HG02973 (cell line): ENCODE data around the gene POU6F2.
"Not testable (repeated sequence)": the region's sequence is repeated elsewhere in the genome, so short reads cannot be mapped to it uniquely, and the experiment has no call there.

Experiments
- ATAC-seq: cut with Tn5 transposase; IDR thresholded peaks from one replicate; pipeline ENCODE4 v1.9.1; 2021; ENCODE audit warnings: moderate library complexity; ENCODE audit not compliant: unreplicated experiment

POU6F2 gene, protein sequence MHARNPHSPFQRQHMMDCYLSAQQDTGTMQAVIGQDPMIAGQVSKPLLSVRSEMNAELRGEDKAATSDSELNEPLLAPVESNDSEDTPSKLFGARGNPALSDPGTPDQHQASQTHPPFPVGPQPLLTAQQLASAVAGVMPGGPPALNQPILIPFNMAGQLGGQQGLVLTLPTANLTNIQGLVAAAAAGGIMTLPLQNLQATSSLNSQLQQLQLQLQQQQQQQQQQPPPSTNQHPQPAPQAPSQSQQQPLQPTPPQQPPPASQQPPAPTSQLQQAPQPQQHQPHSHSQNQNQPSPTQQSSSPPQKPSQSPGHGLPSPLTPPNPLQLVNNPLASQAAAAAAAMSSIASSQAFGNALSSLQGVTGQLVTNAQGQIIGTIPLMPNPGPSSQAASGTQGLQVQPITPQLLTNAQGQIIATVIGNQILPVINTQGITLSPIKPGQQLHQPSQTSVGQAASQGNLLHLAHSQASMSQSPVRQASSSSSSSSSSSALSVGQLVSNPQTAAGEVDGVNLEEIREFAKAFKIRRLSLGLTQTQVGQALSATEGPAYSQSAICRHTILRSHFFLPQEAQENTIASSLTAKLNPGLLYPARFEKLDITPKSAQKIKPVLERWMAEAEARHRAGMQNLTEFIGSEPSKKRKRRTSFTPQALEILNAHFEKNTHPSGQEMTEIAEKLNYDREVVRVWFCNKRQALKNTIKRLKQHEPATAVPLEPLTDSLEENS

DNA sequence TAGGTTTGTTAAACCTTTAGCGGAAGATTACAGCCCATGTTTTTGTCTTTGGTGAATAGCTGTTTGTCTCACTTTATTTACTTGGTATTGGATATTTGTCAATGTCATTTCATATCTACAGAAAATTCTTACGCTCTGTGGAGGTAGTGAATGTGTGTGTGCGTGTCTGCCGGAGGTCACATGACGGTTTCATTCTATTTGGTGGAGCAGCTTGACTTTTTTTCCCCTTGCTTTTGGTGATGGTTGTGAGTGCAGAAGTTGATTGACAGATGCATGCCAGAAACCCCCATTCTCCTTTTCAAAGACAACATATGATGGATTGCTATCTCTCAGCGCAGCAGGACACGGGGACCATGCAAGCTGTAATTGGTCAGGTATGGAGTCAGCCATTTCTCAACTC is at the start of gene POU6F2:
Gene POU6F2, plus strand, starts transcription at position 225 of the 400 bp plus-strand sequence. Its CDS starts 45 bp downstream, at position 270.
- no peak for ATAC-seq

DNA sequence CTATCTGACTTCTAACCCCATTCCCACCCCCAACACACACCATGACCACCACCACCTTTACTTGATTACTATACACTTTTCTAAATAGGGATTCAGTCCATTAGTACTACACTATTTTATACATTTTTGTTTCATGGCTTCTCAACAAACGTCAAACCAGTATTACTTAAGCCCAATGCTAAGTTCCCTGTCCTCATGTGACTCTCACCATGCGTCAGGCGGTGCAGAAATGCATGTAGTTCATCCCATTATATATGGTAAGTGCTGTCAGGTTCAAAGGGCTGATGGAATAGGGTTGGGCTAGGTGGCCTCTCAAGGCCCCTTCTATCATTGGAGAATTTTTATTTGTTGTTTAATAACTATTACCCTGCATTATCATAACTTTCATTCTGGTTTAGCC is 49.2 kb upstream of the POU6F2 start:
- no peak for ATAC-seq

GRCh38 chr7:38929460-38930171 is 48.1 kb upstream of the POU6F2 start:
- ATAC-seq, result no peak

DNA sequence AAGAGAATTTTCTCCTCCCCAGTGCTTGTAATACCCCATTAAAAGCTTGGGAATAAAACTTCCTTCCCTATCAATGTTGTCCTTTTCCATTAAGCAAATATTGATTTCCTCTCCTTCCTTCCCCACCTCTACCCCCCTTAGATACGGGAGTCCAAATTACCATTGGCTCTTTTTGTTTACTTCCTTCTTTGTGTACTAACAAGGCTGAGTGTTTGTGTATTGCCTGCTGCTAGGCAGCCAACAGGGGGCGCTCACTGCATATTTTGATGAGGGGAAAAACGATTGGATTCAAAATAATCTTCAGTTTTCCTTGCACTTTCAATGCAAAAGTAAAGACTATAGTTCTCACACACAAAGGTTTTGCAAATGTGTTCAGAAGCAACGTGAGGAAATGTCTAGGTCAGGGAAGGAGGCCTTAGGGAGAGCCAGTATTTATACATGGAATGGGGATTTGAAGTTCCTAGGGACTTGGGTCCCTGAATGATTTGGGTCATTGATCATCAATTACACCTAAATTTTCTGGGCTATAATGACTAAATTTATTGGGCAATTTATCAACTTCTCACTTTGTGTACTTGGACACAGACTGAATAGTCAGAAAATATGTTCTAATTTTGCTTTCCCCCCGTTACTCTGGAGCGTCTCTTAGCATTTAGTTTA is 45.1 kb upstream of the POU6F2 start:
- peak; percentile 88 for ATAC-seq

GRCh38 chr7:38934051-38934450 is 43.7 kb upstream of the POU6F2 start:
- ATAC-seq, result no peak

DNA sequence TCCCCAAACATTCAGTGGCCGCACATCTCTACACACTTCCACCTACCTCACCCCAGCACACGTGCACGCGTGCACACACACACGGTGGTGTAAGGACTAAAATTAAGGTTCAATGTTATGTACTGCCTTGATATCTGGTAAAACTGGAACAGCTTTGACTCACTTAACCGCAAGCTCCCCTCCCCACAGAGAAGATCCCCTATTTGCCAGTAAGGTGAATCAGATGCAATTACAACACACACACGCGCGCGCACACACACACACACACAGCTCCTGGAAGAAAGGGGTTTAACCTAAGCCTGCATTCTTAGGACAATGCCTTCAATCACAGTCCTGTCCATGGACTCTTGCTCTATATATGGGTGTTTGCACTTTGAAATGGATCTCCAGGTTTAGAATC is 43.2 kb upstream of the POU6F2 start:
- ATAC-seq, result no peak

- ATAC-seq, result no peak
Observed at GRCh38 chr7:38936641-38937040, 41.1 kb upstream of the POU6F2 start.

- no peak for ATAC-seq
Observed at GRCh38 chr7:38938001-38938485, 39.7 kb upstream of the POU6F2 start.

DNA sequence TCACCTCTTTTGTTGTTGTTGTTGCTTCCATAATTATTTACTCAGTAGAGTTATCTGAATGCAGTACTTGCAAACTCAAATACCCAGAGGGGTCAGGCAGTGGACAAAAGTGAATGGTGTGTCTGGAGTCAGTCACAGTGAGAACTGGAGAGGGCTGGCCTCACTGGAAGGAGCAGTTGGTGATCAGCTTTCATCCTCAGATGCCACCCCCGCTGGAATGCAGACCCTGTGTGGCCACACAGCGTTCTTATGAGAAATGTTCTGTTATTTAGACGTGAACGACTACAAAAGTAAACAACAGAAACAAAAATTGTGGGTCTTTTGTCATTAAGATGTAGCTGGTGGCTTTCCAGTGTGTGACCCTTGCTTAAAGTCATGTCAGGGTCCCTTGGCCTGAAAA is 39.1 kb upstream of the POU6F2 start:
- no peak for ATAC-seq

- no peak for ATAC-seq
Observed at GRCh38 chr7:38940774-38941173, 36.9 kb upstream of the POU6F2 start.

- no peak for ATAC-seq
Observed at GRCh38 chr7:38942431-38943051, 35.2 kb upstream of the POU6F2 start.

DNA sequence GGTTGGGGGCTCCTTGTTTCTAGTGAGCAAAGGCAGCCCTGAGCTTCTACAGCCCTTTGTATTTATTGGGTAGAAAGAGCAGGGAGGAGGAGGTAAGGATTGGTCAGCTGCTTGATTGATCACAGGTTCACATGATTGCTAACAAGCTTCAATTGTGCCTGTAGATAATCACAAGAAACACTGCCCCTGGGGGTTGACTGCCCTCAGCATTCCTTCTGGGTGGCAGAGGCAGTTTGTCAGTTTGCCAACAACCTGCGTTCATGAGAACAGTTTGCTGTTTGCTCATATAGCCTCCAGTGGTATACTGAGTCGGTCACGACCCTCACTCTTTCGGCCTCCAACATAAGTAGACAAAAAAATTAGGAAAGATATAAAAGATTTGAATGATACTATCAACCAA is 30.2 kb upstream of the POU6F2 start:
- ATAC-seq, result not testable (repeated sequence)

DNA sequence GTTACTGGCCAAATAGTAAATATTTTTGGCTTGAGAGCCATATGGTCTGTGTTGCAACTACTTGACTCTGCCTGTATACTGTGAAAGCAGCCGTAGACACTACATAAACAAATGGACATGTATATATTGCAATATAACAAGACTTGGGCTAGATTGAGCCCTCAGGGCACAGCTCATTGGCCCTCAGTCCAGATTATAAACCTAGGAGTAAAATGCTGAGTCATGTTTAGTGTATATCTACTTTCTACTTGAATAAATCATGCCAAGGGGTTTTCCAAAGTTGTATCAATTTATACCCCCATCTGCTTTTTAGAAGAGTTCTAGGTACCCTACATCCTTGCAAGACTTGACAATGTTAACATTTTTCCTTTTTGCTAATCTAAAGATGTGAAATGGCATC is 27.4 kb upstream of the POU6F2 start:
- no peak for ATAC-seq

- ATAC-seq, result no peak
Observed at GRCh38 chr7:38951213-38951612, 26.5 kb upstream of the POU6F2 start.

GRCh38 chr7:38953227-38953626 is 24.5 kb upstream of the POU6F2 start:
- no peak for ATAC-seq

DNA sequence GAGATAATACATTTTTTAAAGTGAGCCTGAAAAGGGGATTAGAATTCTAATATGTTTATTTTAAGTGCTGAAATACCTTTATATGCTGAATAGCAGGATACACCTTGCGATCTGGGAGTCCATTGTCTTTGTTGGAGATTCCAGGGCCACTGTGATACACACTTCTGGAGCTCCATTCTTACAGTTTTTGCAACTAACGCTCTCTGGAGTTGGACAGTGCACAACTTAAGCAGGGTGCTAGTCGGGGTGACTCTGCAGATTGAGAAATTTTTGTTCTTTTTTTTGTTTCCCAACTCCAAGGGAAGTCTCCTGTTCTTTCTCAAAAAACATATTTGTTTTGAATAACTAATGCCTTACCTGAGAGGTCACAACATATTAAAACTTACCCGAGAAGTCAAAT is 23.7 kb upstream of the POU6F2 start:
- no peak for ATAC-seq

- ATAC-seq, result no peak
Observed at GRCh38 chr7:38955892-38956291, 21.8 kb upstream of the POU6F2 start.

- no peak for ATAC-seq
Observed at GRCh38 chr7:38962028-38962427, 15.7 kb upstream of the POU6F2 start.

DNA sequence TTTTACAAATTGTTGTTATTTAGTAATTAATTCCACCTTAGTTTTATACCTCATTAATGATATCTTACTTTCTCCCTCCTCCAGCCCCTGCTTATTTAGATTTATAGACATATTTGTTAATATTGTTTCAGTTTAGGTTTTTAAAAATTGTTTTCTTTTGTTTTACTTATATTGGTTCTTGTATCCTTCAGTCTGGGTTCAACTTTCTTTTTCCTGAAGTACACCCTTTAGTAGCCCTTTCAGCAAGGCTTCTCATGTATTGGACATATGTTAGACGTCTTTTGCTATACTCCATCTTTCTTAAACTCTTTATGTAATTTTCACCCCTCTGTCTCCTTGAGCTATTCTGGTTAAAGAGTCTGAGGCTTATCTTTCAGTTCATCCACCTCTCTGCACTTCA is 12.8 kb upstream of the POU6F2 start:
- ATAC-seq, result no peak

- ATAC-seq, result no peak
Observed at GRCh38 chr7:38973760-38974159, 3.9 kb upstream of the POU6F2 start.
